Measurements from ENCODE around the gene PRDX3.
A peak's percentile ranks its signal among the peaks of the same experiment; 100 is the strongest.
"Not testable (repeated sequence)": the region's sequence is repeated elsewhere in the genome, so short reads cannot be mapped to it uniquely, and the experiment has no call there.

Gene PRDX3

DNA sequence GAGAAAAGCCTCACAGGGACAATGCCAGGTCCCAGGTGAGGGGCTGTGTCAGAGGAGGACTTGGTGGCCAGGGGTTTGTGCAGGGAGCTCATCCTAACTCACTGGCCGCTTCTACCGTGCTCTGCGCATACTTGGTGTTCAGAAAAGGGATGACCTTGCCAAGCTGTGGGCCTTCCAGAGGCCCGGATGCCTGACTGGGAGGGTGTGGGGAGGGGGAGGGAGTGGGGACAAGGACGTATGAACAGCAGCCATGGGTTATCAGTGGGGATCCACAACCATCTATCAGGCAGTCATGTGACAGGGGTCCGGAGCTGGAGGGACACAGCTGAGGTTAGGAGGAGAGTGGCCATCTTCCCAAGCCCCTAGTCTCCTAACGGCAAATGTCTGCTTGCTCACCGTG lies 19.3 kb downstream of the PRDX3 start:
- intact Hi-C loops (cut with DNase I; ENCODE audit: low total_unique reads), result no loop called here
- Histone ChIP-seq H3K4me3 (no peak overlapping the region), H3K27ac (no peak overlapping the region), H3K9me3 (no peaks in the 10 kb centered on the region), H3K4me1 (peaks cover 0 to 2% (median under 1%) of the 10 kb centered on the region in 4 donors), H3K36me3 (peaks cover 42 to 72% (median 47%) of the 10 kb centered on the region in 3 donors), H3K27me3 (no peaks in the 10 kb centered on the region)
- DNase-seq, result peak in 1 of 2 donors; percentile 52
- TF ChIP-seq CTCF (IDR thresholded peaks at IDR 0.05), result no peak

GRCh38 chr10:119153661-119154060 lies 25.0 kb downstream of the PRDX3 start:
- Histone ChIP-seq H3K27ac (no peak overlapping the region), H3K36me3 (peaks cover 64 to 100% (median 86%) of the 10 kb centered on the region in 3 donors), H3K4me3 (no peak overlapping the region), H3K27me3 (no peaks in the 10 kb centered on the region), H3K4me1 (no peaks in the 10 kb centered on the region), H3K9me3 (no peaks in the 10 kb centered on the region)
- intact Hi-C loops (cut with DNase I; ENCODE audit: low total_unique reads), result no loop called here
- DNase-seq, result peak in 1 of 2 donors; percentile 50
- TF ChIP-seq CTCF (IDR thresholded peaks at IDR 0.05), result no peak

- no peak for DNase-seq
- Histone ChIP-seq H3K36me3 (peaks cover 62 to 100% (median 83%) of the 10 kb centered on the region in 3 donors), H3K9me3 (no peaks in the 10 kb centered on the region), H3K27me3 (no peaks in the 10 kb centered on the region), H3K4me1 (no peaks in the 10 kb centered on the region), H3K4me3 (no peak overlapping the region), H3K27ac (no peak overlapping the region)
- intact Hi-C loops (cut with DNase I; ENCODE audit: low total_unique reads), result no loop called here
- no peak for TF ChIP-seq CTCF (IDR thresholded peaks at IDR 0.05)
Measured at GRCh38 chr10:119153041-119153440, 25.6 kb downstream of the PRDX3 start.

DNA sequence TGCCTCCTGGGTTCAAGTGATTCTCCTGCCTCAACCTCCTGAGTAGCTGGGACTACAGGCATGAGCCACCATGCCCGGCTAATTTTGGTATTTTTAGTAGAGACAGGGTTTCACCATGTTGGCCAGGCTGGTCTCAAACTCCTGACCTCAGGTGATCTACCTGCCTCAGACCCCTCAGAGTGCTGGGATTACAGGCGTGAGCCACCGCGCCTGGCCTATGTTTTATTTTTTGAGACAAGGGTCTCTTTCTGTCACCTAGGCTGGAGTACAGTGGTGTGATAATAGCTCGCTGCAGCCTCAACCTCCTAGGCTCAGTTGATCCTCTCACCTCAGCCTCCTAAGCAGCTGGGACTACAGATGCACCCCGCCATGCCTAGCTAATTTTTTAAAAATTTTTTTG lies 27.0 kb downstream of the PRDX3 start:
- intact Hi-C loops (cut with DNase I; ENCODE audit: low total_unique reads); H3K27ac ChIP-seq; H3K4me3 ChIP-seq; H3K4me1 ChIP-seq; H3K9me3 ChIP-seq; H3K27me3 ChIP-seq: not testable (repeated sequence)
- peak in 1 of 2 donors; percentile 27 for DNase-seq
- peaks cover 62 to 99% (median 85%) of the 10 kb centered on the region in 3 donors for H3K36me3 ChIP-seq

GRCh38 chr10:119149729-119150128 lies 28.9 kb downstream of the PRDX3 start:
- Histone ChIP-seq H3K27ac (no peak overlapping the region), H3K4me3 (no peak overlapping the region), H3K4me1 (no peaks in the 10 kb centered on the region), H3K36me3 (peaks cover 46 to 90% (median 68%) of the 10 kb centered on the region in 3 donors), H3K9me3 (no peaks in the 10 kb centered on the region), H3K27me3 (no peaks in the 10 kb centered on the region)
- intact Hi-C loops (cut with DNase I; ENCODE audit: low total_unique reads), result no loop called here
- no peak for TF ChIP-seq CTCF (IDR thresholded peaks at IDR 0.05)
- peak; percentile 10 to 37 for DNase-seq

DNA sequence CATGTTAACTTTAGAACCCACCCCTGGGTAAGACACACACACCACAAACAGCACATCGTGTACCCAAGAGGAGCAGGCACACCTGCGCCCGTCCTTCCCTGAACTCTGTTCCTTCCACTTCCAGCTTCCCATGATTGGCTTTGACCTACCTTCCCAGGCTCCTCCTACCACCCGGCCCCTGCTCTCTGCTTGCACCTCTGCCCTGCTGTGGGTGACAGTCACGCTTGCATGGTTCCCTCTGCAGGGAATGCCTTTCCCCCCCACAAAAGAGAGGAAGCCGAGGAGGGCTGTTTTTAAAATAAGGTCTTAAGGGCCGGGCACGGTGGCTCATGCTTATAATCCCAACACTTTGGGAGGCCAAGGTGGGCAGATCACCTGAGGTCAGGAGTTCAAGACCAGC lies 29.5 kb downstream of the PRDX3 start:
- H3K4me1 ChIP-seq, result no peaks in the 10 kb centered on the region
- H3K36me3 ChIP-seq, result peaks cover 40 to 84% (median 62%) of the 10 kb centered on the region in 3 donors
- no peaks in the 10 kb centered on the region for H3K27me3 ChIP-seq
- H3K4me3 ChIP-seq, result no peak overlapping the region
- no peaks in the 10 kb centered on the region for H3K9me3 ChIP-seq
- H3K27ac ChIP-seq, result no peak overlapping the region
- peak in 1 of 2 donors; percentile 43 for DNase-seq
- intact Hi-C loops (cut with DNase I; ENCODE audit: low total_unique reads), result no loop called here
- TF ChIP-seq CTCF (IDR thresholded peaks at IDR 0.05), result no peak

All from tibial artery (tissue), 4 donors.